Stimulated activated CD4-positive, alpha-beta T cell treated with anti-CD3 and anti-CD28 coated beads, TNF-alpha, amount 100 ng/mL, for 24 hours (primary cell): ENCODE results near the gene TBC1D7.
"Not testable (repeated sequence)": the region's sequence is repeated elsewhere in the genome, so short reads cannot be mapped to it uniquely, and the experiment has no call there.

Experiments used
- DNase-seq, 3 experiments: peaks; one replicate each; pipeline ENCODE4 v3.0.0-alpha.2; 2020; ENCODE audit warnings: low read depth in 3 of 3

TBC1D7 gene

GRCh38 chr6:13355999-13356785, 27.9 kb upstream of the TBC1D7 start:
- peak in 2 of 3 experiments; percentile 13 to 29 for DNase-seq

- DNase-seq: no peak
Measured at GRCh38 chr6:13355043-13355945, 27.0 kb upstream of the TBC1D7 start.

GRCh38 chr6:13354331-13355042, 26.1 kb upstream of the TBC1D7 start:
- no peak for DNase-seq

DNA sequence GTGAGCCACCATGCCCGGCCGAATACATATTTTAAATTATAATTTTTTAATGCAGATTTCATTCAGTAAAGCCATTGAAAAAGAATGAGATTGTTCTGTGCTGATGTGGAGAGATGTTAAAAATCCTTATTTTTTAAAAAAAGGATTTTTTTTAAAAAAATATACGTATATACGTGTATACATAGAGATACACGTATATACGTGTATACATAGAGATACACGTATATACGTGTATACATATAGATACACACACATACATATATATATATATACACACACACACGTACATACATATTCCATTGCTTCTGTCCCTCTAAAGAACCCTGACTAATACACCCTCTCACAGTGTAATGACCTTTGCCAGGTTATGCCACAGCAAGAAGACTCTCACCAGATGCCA, 23.8 kb upstream of the TBC1D7 start:
- DNase-seq: no peak

DNA sequence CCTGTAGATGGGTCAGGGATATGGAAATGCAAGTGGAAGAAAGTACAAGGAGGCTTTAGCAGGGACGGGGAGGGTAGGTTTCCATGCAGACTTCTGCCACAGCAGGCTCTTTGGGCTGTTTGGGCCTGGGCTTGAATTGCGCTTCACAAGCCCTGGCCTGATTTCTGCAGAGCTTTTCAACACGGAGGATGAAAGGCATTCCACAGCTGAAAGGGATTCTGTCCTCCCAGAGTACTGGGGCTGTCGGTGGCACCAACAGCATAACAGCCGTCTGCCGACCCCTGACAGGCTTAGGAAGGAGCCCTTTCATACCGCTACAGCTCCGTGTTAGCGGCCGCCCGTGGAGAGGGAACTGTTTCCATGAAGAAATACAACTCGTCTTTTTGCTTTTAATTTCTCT, 22.9 kb upstream of the TBC1D7 start:
- DNase-seq: no peak

DNA sequence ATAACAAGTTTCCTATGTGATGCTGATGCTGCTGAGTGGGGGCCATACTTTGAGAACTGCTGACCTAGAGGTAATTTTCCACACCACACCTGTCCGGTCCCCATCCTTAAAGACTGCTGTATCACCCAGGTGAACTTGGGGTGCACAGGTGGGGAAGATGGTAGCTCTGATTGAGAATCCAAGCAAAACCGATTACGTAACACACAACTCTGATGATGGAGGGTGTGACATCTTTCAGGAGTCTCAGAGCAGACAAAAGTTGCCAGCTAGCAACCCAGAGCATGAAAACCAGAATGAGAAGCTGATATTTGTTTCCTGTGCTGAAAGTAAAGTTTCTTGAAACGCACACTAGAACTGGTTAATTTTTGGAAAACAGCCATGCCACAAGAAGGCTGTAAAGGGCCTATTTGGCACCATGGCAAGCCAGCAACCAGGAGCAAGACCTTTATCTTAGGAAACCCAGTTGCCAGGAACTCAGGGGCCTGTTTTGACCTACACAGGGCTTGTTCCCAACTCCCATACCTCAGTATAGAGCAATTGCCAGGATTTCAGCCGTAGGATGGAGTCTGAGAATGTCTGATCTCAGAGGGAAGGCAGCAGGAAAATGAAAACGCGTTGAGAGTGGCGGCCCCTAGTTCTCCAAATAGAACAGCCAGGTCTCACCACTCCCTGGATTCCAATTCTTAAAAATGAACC, 21.6 kb upstream of the TBC1D7 start:
- no peak for DNase-seq

DNA sequence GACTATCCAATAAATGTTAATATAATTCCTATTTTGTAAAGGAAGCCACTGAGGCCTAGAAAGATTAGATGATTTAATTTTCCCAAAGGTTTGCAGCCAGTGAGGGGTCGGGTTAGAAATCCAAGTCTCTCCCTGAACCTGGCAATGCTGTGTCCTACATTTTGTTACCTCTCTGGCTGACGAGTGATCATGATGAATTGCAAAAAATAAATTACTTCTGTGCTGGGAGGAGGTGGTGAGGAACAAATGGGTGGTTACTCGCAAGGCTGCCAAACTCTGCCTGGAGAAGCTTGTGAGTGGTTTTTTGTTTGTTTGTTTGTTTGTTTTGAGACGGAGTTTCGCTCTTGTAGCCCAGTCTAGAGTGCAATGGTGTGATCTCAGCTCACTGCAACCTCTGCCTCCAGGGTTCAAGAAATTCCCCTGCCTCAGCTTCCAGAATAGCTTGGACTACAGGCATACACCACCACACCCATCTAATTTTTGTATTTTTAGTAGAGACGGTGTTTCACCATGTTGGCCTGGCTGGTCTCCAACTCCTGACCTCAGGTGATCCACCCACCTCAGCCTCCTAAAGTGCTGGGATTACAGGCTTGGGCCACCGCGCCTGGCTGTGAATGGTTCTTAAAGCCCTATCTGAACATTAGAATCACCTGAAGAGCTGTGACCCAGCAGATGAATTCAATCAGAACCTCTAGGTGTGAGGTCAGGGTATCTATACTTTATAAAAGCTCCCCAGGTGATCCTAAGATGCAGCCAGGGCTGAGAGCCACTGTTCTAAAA, 20.2 kb upstream of the TBC1D7 start:
- DNase-seq: no peak

GRCh38 chr6:13346245-13346644, 17.9 kb upstream of the TBC1D7 start:
- no peak for DNase-seq

DNA sequence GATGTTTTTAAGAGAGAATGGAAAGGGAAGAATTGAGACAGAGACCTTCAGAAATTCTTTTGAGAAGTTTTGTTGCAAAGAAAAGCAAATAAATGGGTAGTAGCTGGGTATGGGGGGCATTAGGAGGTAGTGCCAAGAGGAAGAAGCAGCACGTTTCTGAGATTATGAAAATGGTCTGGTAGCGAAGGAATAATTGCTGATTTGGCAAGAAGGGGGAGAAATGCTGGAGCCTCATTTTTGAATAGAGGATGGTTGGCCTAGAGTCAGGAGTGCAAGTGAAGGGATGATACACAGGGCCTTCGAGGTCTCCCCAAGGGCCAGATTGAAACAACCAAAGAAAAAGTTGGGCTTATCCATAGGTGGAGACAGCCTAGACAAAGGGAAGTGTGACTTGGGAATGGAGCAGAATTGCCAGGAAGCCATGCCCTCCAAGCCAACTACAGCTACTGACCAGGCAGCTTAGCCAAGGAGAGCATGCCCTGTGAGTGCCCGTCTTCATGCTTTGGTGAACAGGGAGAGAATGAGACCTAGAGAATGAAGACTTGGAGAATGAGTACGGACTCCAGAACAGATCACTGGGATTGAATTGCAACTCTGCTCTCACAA, 14.2 kb upstream of the TBC1D7 start:
- DNase-seq: no peak

DNA sequence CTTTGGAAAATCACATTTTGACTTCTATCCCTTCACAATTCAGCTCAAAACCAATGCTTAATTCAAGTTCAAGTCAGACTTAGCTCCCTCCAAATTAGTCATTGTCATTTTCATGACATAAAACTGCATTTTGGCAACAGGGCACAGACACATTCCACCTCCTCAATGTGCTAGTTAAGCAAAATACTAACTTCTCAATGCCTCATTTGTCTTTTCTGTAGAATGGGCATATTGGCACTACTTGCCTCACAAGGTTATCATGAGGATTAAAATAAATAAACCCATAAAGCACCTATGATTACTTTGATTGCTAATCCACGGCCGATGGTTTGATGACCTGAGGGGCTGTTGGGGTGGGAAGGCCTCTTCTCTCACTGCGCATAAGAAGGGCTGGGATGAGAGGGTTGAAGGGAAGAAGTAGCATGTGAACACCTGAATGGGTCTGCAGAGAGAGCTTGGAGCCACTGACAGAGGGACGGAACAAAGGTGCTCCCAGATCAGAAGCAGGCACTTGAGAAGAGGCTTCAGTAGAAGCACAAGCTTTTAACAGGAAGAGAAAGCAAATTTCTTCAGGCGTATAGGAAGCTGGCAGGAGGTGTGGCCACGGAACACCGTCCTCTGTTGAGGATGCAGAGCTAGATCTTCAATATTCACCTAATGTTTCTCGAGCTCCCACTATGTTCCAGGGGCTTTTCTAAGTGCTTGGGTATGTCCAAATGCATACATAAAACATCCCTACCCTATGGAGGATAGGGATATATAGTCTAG, 11.7 kb upstream of the TBC1D7 start:
- no peak for DNase-seq

DNA sequence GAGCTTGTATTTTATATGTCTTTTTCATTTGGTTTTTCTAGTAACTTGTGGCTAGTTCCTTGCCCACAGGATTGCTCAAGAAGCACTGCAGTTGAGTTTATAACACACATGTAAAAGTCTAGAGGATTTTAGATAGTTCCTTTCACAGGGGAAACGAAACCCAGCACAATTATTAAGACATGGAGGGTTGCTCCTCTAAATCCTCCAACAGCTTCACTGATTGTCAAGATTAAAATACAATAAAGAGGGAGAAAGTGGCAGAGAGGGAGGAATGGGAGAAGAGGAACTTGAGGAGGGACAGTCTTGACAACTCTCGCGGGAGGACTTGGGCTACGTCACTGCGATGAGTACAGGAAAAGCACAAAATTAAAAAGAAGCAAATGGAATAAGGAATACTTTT, 9.7 kb upstream of the TBC1D7 start:
- DNase-seq: no peak

DNA sequence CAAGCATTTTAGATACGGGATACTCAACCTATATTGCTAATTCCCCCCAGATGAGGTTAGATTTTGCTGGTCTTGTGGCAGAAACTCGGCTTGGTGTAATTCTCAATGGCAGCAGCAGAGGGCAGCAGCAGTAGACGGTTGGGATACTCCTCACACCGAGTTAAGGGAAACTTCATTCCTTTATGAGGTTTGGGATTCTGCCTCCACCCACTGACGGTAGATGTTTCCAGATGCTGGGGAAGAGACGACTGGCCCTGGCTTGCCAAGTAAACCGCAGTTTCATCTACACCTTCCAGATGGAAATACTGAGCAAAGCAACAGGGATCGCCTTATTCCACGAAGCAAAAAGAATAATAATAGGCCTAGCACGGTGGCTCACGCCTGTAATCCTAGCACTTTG, 8.2 kb upstream of the TBC1D7 start:
- peak; percentile 59 to 83 (median 60) for DNase-seq

GRCh38 chr6:13334953-13335352, 6.6 kb upstream of the TBC1D7 start:
- no peak for DNase-seq

DNA sequence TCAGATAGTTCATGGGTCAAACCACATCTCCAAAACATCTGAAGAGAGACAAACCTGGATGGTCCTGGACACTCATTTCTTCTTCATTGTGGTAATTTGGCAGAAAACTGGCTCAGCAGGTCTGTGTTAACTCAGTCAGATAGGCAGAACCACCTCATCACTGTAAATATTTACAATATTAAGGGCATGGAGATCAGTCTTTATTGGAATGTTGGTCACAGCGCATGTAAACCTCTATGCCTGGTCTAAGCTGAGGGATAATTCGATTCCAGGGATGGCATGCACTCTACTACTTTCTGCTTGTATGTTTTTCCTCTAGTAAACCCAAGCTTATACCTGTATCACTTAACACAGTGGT, 4.0 kb upstream of the TBC1D7 start:
- DNase-seq: no peak

- DNase-seq: no peak
Measured at GRCh38 chr6:13331516-13332348, 3.4 kb upstream of the TBC1D7 start.

DNA sequence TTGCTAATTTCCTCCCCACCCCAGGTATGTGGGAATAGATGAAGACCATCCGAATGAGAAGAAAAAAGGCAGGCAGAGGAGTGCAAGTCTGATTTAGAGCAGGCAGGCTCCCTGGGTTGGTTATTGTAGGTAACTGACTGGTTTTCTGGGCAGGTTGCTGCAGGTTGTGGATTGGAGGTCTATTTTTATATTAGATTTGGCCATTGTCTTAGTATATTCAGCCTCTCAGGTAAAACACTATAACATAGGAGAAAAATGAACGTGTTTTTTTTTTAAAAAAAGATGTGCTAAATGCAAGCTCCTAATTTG, 492 bp upstream of the TBC1D7 start:
- DNase-seq: no peak

DNA sequence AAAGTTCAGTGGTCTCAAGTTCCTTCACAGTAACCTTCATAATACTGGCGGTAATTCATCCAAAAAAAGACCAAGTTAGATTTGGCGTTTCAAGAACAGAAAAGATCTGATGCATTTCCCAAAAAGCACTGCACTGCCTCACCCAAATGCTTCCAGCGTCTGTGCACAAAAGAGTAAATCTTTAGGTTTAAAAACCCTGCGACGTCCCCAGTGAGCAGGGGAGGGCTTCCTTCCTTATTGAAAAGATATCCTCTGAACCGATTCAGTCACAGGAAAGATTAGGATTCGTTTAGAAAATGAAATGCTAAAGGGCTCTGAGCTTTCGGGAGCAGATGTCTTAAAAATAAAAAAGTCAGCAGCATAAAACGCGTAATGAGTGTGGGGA, 654 bp downstream of the TBC1D7 start:
- no peak for DNase-seq

DNA sequence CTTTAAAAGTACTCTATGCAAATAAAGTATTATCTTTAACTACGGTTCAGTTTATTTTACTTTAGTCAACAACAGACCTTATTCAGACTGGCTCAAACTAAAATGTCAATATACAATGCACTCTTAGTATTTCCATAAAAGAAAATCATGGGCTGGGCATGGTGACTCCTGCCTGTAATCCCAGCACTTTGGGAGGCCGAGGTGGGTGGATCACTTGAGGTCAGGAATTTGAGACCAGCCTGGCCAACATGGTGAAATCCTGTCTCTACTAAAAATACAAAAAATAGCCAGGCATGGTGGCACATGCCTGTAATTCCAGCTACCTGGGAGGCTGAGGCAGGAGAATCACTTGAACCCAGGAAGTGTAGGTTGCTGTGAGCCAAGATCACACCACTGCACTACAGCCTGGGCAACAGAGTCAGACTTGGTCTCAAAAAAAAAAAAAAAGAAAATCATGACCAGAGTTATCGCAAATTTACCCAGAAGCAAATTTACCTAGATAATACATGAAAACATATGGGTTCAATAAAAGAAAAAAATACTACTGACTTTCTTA, 2.2 kb downstream of the TBC1D7 start:
- DNase-seq: not testable (repeated sequence)
